Kidney (tissue), 14 donors: ENCODE measurements around the gene GNB5. TPM values are rescaled to one million over a fixed set of nuclear protein-coding genes. Genes with fewer than 3 reads are reported as not detected.

Experiments used
- DNase-seq, 5 donors: peaks; one replicate each; pipeline ENCODE4 v3.0.0-alpha.2; 2013 to 2020
- FAIRE-seq: peaks from 2 replicates; lab custom pipeline; 2012; peaks lifted over from hg19 to GRCh38; lab: Jason Lieb, UNC
- H3K27ac ChIP-seq, 2 donors: one replicate each; pipeline ENCODE4 v1.7.0; 2013; ENCODE audit warnings: low read depth in 2 of 2, low read length in 2 of 2, inconsistent platforms in 1 of 2
- H3K27me3 ChIP-seq: one replicate; pipeline ENCODE4 v1.7.1; 2013; ENCODE audit warnings: low read length, inconsistent platforms; ENCODE audit not compliant: control insufficient read depth, insufficient read depth
- H3K36me3 ChIP-seq, 3 donors: one replicate each; pipeline versions ENCODE4 v1.7.0 to v1.7.1; 2013; ENCODE audit warnings: low read length in 3 of 3, control low read depth in 1 of 3, inconsistent platforms in 1 of 3; ENCODE audit not compliant: insufficient read depth in 3 of 3, control insufficient read depth in 2 of 3
- H3K4me1 ChIP-seq, 3 donors: one replicate each; pipeline versions ENCODE4 v1.7.0 to v1.7.1; 2013; ENCODE audit warnings: low read length in 3 of 3, inconsistent platforms in 1 of 3, low read depth in 1 of 3; ENCODE audit not compliant: control insufficient read depth in 2 of 3, insufficient read depth in 2 of 3
- H3K4me3 ChIP-seq, 3 donors: one replicate each; pipeline versions ENCODE4 v1.7.0 to v1.8.1; 2013; ENCODE audit warnings: low read length in 3 of 3, control low read depth in 1 of 3, inconsistent platforms in 1 of 3
- H3K9ac ChIP-seq, 3 donors: one replicate each; pipeline versions ENCODE4 v1.7.0 to v1.7.1; 2013; ENCODE audit warnings: low read length in 3 of 3, control low read depth in 1 of 3, inconsistent platforms in 1 of 3
- H3K9me3 ChIP-seq, 3 donors: one replicate each; pipeline versions ENCODE4 v1.7.0 to v1.7.1; 2013; ENCODE audit warnings: low read length in 3 of 3, control low read depth in 1 of 3, inconsistent platforms in 1 of 3; ENCODE audit not compliant: control insufficient read depth in 2 of 3, insufficient read depth in 1 of 3
- CTCF ChIP-seq: IDR thresholded peaks from 3 replicates; pipeline ENCODE4 v1.5.1; 2012; ENCODE audit warnings: mild to moderate bottlenecking, moderate library complexity, borderline replicate concordance; ENCODE audit not compliant: insufficient read depth; ENCODE audit errors: extremely low read depth
- intact Hi-C: fragments of 100-400 bp; cut with DNase I; formaldehyde crosslinking; loops from one replicate; pipeline ENCODE4 v1.11.1; 2022
- polyA plus RNA-seq: library from polyadenylated mRNA; stranded (reverse); fragments of 350-450 nt; fragmentation: Illumina TruSeq; extraction: RNeasy Lipid Tissue Mini Kit (QIAGEN cat#74804); gene quantifications from one replicate; pipeline ENCODE4 v1.2.3, GENCODE V29; 2014; ENCODE audit warnings: low read depth, low replicate concordance; ENCODE audit not compliant: insufficient read depth
- total RNA-seq: library from RNA; stranded (reverse); fragmentation: NEBNext Ultra II Directional; extraction: Animal tissue kit (Norgen Biotek cat#: 25700); gene quantifications from one replicate; pipeline ENCODE4 v1.2.1, GENCODE V29; 2021
- donor health status: control.
- donor health status: control.
- donor health status: control.
- donor health status: control.
- donor health status: control.
- donor health status: DM: yes; HTN: yes; CAD: no.
- donor health status: Normal renal cell carcinoma (clear cell type).

GNB5 gene
- total and polyA plus RNA-seq, 2 donors from 2014 or later: 28.3 to 43.6 TPM

GRCh38 chr15:52220937-52221660 is 29.9 kb upstream of the GNB5 start:
- intact Hi-C loops: no loop called here
- no peak for TF ChIP-seq CTCF
- no peak overlapping the region for H3K4me3 ChIP-seq
- no peak for FAIRE-seq
- no peak overlapping the region for H3K27ac ChIP-seq
- DNase-seq: no peak
- peaks cover 0 to 6% (median 2%) of the 10 kb centered on the region in 3 donors for H3K36me3 ChIP-seq
- H3K27me3 ChIP-seq: no peaks in the 10 kb centered on the region
- H3K4me1 ChIP-seq: no peaks in the 10 kb centered on the region
- no peaks in the 10 kb centered on the region for H3K9me3 ChIP-seq
- H3K9ac ChIP-seq: no peak overlapping the region

- DNase-seq (no peak), FAIRE-seq (no peak)
- Histone ChIP-seq H3K4me3 (no peak overlapping the region), H3K27ac (no peak overlapping the region), H3K4me1 (no peaks in the 10 kb centered on the region), H3K36me3 (peaks cover 0 to 3% (median 2%) of the 10 kb centered on the region in 3 donors), H3K9ac (no peak overlapping the region), H3K27me3 (no peaks in the 10 kb centered on the region), H3K9me3 (no peaks in the 10 kb centered on the region)
- TF ChIP-seq CTCF: no peak
- intact Hi-C loops: no loop called here
Measured at GRCh38 chr15:52220251-52220650, 29.1 kb upstream of the GNB5 start.

GRCh38 chr15:52218816-52219215 is 27.6 kb upstream of the GNB5 start:
- no peak for DNase-seq
- Histone ChIP-seq H3K4me3 (no peak overlapping the region), H3K9me3 (no peaks in the 10 kb centered on the region), H3K27me3 (no peaks in the 10 kb centered on the region), H3K36me3 (peaks cover 0 to 5% (median 4%) of the 10 kb centered on the region in 3 donors), H3K27ac (no peak overlapping the region), H3K9ac (no peak overlapping the region), H3K4me1 (no peaks in the 10 kb centered on the region)
- TF ChIP-seq CTCF: no peak
- intact Hi-C loops: no loop called here
- FAIRE-seq: no peak

- intact Hi-C loops: no loop called here
- DNase-seq (no peak), FAIRE-seq (no peak)
- TF ChIP-seq CTCF: no peak
- Histone ChIP-seq H3K9ac (no peak overlapping the region), H3K27me3 (no peaks in the 10 kb centered on the region), H3K4me1 (no peaks in the 10 kb centered on the region), H3K9me3 (no peaks in the 10 kb centered on the region), H3K36me3 (peaks cover 0 to 5% (median 4%) of the 10 kb centered on the region in 3 donors), H3K27ac (no peak overlapping the region), H3K4me3 (no peak overlapping the region)
Measured at GRCh38 chr15:52218371-52218770, 27.2 kb upstream of the GNB5 start.
